CD4-positive, alpha-beta memory T cell (primary cell): ENCODE data around the gene RHBDF1. TPM values are rescaled to one million over a fixed set of nuclear protein-coding genes. Genes with fewer than 3 reads are reported as not detected.

Experiments used
- CTCF ChIA-PET: fragments of 350-600 bp; sonication (Branson Sonifier 250); formaldehyde crosslinking; loops from one replicate; lab custom pipeline; 2021; ENCODE audit warnings: inconsistent platforms; ENCODE audit not compliant: partially characterized antibody; lab: Charles Lee
- POLR2A ChIA-PET: fragments of 350-600 bp; sonication (Branson Sonifier 250); formaldehyde crosslinking; loops from one replicate; lab custom pipeline; 2021; ENCODE audit not compliant: partially characterized antibody; lab: Charles Lee
- DNase-seq, 5 donors: peaks; one replicate each; pipeline versions ENCODE4 v3.0.0 to v3.0.0-alpha.2; 2020 to 2022; ENCODE audit warnings: mixed read lengths in 1 of 5
- H3K27ac ChIP-seq: one replicate; pipeline ENCODE4 v1.7.0; 2013; ENCODE audit warnings: low read depth, low read length
- H3K27me3 ChIP-seq: 2 replicates; pipeline ENCODE4 v1.7.0; 2013; ENCODE audit warnings: mild to moderate bottlenecking, low read length, moderate library complexity; ENCODE audit not compliant: insufficient read depth
- H3K36me3 ChIP-seq: 2 replicates; pipeline ENCODE4 v1.7.0; 2013; ENCODE audit warnings: mild to moderate bottlenecking, low read length, moderate library complexity; ENCODE audit not compliant: insufficient read depth
- H3K4me1 ChIP-seq: 2 replicates; pipeline ENCODE4 v1.7.0; 2013; ENCODE audit warnings: mild to moderate bottlenecking, low read length, moderate library complexity; ENCODE audit not compliant: insufficient read depth
- H3K4me3 ChIP-seq, 2 donors: one replicate each; pipeline ENCODE4 v1.7.0; 2013; ENCODE audit warnings: low read length in 2 of 2, mild to moderate bottlenecking in 1 of 2
- H3K9me3 ChIP-seq, 2 donors: one replicate each; pipeline ENCODE4 v1.7.0; 2013; ENCODE audit warnings: low read length in 2 of 2, control low read depth in 1 of 2; ENCODE audit not compliant: control insufficient read depth in 1 of 2
- H3K27ac Mint-ChIP-seq, 7 donors: one replicate each; pipeline ENCODE4 v1.8.0; 2020 to 2021; ENCODE audit warnings: mixed read lengths in 7 of 7, mild to moderate bottlenecking in 6 of 7, inconsistent platforms in 3 of 7, moderate library complexity in 3 of 7
- H3K27me3 Mint-ChIP-seq, 2 donors: one replicate each; pipeline ENCODE4 v1.8.0; 2020 to 2021; ENCODE audit warnings: mixed read lengths in 2 of 2
- H3K36me3 Mint-ChIP-seq, 2 donors: one replicate each; pipeline ENCODE4 v1.8.0; 2020 to 2021; ENCODE audit warnings: mixed read lengths in 2 of 2, inconsistent platforms in 1 of 2, mild to moderate bottlenecking in 1 of 2
- H3K4me1 Mint-ChIP-seq, 4 donors: one replicate each; pipeline ENCODE4 v1.8.0; 2020 to 2021; ENCODE audit warnings: mixed read lengths in 4 of 4, mild to moderate bottlenecking in 1 of 4
- H3K4me3 Mint-ChIP-seq, 8 donors: one replicate each; pipeline ENCODE4 v1.8.0; 2020 to 2021; ENCODE audit warnings: mixed read lengths in 8 of 8, mild to moderate bottlenecking in 7 of 8, moderate library complexity in 6 of 8, inconsistent platforms in 3 of 8
- H3K9me3 Mint-ChIP-seq, 8 donors: one replicate each; pipeline ENCODE4 v1.8.0; 2020 to 2021; ENCODE audit warnings: mixed read lengths in 8 of 8, mild to moderate bottlenecking in 5 of 8, inconsistent platforms in 3 of 8, moderate library complexity in 1 of 8
- intact Hi-C: fragments of 100-400 bp; cut with micrococcal nuclease; formaldehyde crosslinking; loops from one replicate; pipeline ENCODE4 v1.15.1; 2023
- polyA plus RNA-seq, 2 donors: library from polyadenylated mRNA; unstranded; fragments of 300-500 nt; fragmentation: Illumina TruSeq; gene quantifications; one replicate each; pipeline ENCODE4 v1.2.3, GENCODE V29; 2021
- total RNA-seq, 2 experiments: library from RNA; stranded (reverse); gene quantifications; one replicate each; pipeline ENCODE4 v1.2.3, GENCODE V29; 2021

Gene RHBDF1
- total and polyA plus RNA-seq, 4 experiments from 2014 or later, result not detected

GRCh38 chr16:58491-59439 is 13.7 kb downstream of the RHBDF1 start:
- peak overlapping the region in 1 of 7 donors; percentile 1 for H3K27ac Mint-ChIP-seq
- H3K4me3 Mint-ChIP-seq, result no peak overlapping the region
- ChIA-PET POLR2A (no interaction called here), CTCF (no interaction called here)
- H3K36me3 Mint-ChIP-seq, result peaks cover under 1 to 4% of the 10 kb centered on the region in 2 donors
- Histone ChIP-seq H3K4me3 (no peak overlapping the region), H3K27me3 (no peaks in the 10 kb centered on the region), H3K9me3 (no peaks in the 10 kb centered on the region), H3K4me1 (peaks cover 8% of the 10 kb centered on the region), H3K36me3 (peaks cover 5% of the 10 kb centered on the region), H3K27ac (no peak overlapping the region)
- intact Hi-C loops, result no loop called here
- DNase-seq, result peak in 1 of 5 donors; percentile 16
- peaks cover 2 to 6% (median 3%) of the 10 kb centered on the region in 4 donors for H3K4me1 Mint-ChIP-seq
- H3K27me3 Mint-ChIP-seq, result no peaks in the 10 kb centered on the region
- peaks cover 0 to 2% (median 0%) of the 10 kb centered on the region in 8 donors for H3K9me3 Mint-ChIP-seq

DNA sequence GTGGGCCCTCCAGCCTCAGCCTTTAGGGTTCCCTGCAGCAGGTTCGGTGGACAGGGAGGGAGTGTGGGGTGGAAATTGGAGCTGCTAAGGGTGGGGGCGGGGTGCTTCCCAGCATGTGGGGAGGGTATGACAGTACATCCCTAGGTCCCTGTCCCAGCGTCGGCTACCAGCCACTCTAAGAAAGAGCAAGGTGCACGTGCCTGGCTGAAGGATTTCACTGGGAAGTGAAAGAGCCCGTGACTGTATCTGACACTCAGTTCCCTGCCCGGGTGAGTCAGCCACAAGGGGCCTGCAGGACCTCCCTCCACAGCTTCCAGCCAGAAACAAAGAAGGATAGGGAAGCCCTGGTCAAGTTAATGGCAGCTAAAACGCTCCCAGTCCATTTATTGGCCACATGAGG is 14.7 kb downstream of the RHBDF1 start:
- Mint-ChIP-seq H3K4me1 (peaks cover 6 to 17% (median 6%) of the 10 kb centered on the region in 4 donors), H3K4me3 (no peak overlapping the region), H3K36me3 (peaks cover 4 to 9% of the 10 kb centered on the region in 2 donors), H3K27ac (no peak overlapping the region), H3K9me3 (peaks cover 0 to 2% (median 0%) of the 10 kb centered on the region in 8 donors), H3K27me3 (no peaks in the 10 kb centered on the region)
- H3K27me3 ChIP-seq, result no peaks in the 10 kb centered on the region
- CTCF ChIA-PET, result interaction anchor here (1.4 kb wide), 1 partner anchor 39 kb away, joined by 8 read pairs; no protein-coding TSS in a partner anchor
- intact Hi-C loops, result no loop called here
- DNase-seq, result peak in 1 of 5 donors; percentile 27
- peaks cover 11% of the 10 kb centered on the region for H3K4me1 ChIP-seq
- no peaks in the 10 kb centered on the region for H3K9me3 ChIP-seq
- H3K4me3 ChIP-seq, result no peak overlapping the region
- H3K36me3 ChIP-seq, result peaks cover 5% of the 10 kb centered on the region
- POLR2A ChIA-PET, result no interaction called here
- H3K27ac ChIP-seq, result no peak overlapping the region

DNA sequence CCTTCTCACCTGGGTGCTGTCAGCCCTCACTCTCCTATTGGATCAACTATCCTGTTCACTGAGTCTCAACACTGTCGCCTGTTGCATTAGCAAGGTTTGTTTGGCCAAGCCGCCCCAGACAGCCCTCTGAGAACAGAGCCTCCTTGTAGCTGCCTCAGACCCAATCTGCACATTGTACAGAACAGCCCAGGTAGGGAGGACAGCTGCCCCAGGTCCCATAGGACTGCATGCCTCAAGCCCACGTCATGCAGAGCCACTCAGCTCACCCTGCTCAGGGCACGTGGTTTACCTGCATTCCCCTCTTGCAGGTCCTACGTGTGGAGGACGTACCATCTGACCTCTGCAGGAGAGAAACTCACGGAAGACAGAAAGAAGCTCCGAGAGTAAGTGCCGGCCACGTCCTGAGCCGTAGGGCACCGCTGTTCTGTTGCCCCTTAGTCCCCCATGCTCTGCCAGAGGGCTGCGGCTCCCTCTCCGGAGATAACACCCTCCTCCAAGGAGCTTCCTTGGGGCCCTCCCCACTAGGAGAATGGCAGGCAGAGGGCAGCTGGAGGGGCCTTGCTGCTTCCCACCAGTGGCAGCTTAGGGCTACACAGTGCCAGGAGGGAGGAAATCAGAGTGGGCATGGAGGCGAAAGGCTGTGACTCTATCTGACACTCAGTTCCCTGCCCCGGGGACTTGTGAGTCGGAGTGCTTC is 16.1 kb downstream of the RHBDF1 start:
- no peak overlapping the region for H3K4me3 ChIP-seq
- Mint-ChIP-seq H3K4me3 (peak overlapping the region in 3 of 8 donors; percentile 66 to 74 (median 66)), H3K4me1 (peaks cover 11 to 26% (median 13%) of the 10 kb centered on the region in 4 donors), H3K27ac (peak overlapping the region in 1 of 7 donors; percentile 48), H3K9me3 (peaks cover 0 to 2% (median 0%) of the 10 kb centered on the region in 8 donors), H3K27me3 (no peaks in the 10 kb centered on the region), H3K36me3 (peaks cover 4 to 10% of the 10 kb centered on the region in 2 donors)
- peak in 1 of 5 donors; percentile 9 for DNase-seq
- no peak overlapping the region for H3K27ac ChIP-seq
- H3K9me3 ChIP-seq, result no peaks in the 10 kb centered on the region
- peaks cover 6% of the 10 kb centered on the region for H3K36me3 ChIP-seq
- peaks cover 22% of the 10 kb centered on the region for H3K4me1 ChIP-seq
- POLR2A ChIA-PET, result no interaction called here
- H3K27me3 ChIP-seq, result no peaks in the 10 kb centered on the region
- CTCF ChIA-PET, result interaction anchor here (1.7 kb wide), 1 partner anchor 12 kb away, joined by 3 read pairs; no protein-coding TSS in a partner anchor
- intact Hi-C loops, result no loop called here

GRCh38 chr16:55571-56136 is 16.8 kb downstream of the RHBDF1 start:
- Histone ChIP-seq H3K4me1 (peaks cover 29% of the 10 kb centered on the region), H3K4me3 (no peak overlapping the region), H3K27me3 (no peaks in the 10 kb centered on the region), H3K27ac (no peak overlapping the region), H3K9me3 (no peaks in the 10 kb centered on the region), H3K36me3 (peaks cover 11% of the 10 kb centered on the region)
- Mint-ChIP-seq H3K4me3 (peak overlapping the region in 3 of 8 donors; percentile 66 to 74 (median 66)), H3K36me3 (peaks cover 10 to 17% of the 10 kb centered on the region in 2 donors), H3K27ac (peak overlapping the region in 1 of 7 donors; percentile 48), H3K27me3 (no peaks in the 10 kb centered on the region), H3K4me1 (peaks cover 14 to 33% (median 20%) of the 10 kb centered on the region in 4 donors), H3K9me3 (peaks cover 0 to 2% (median 0%) of the 10 kb centered on the region in 8 donors)
- intact Hi-C loops, result no loop called here
- CTCF ChIA-PET, result interaction anchor here (1.7 kb wide), 1 partner anchor 13 kb away, joined by 3 read pairs; no protein-coding TSS in a partner anchor
- DNase-seq, result peak in 1 of 5 donors; percentile 37
- POLR2A ChIA-PET, result no interaction called here

DNA sequence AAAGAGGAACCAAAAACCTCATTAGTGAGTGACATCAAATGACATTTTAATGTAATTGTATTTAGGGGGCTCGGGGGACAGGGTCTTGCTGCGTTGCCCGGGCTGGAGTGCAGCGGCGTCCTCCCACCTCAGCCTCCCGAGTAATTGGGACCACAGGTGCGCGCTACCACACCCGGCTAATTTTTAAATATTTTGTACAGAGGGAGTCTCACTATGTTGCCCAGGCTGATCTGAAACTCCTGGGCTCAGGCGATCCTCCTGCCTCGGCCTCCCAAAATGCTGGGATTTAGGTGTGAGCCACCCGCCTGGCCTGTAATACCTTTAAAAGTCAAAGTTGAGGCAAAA is 18.2 kb downstream of the RHBDF1 start:
- peaks cover 11% of the 10 kb centered on the region for H3K36me3 ChIP-seq
- Mint-ChIP-seq H3K4me3 (peak overlapping the region; percentile 90 to 99 (median 97)), H3K4me1 (peaks cover 16 to 40% (median 24%) of the 10 kb centered on the region in 4 donors), H3K27ac (peak overlapping the region in 5 of 7 donors; percentile 35 to 89 (median 69)), H3K27me3 (no peaks in the 10 kb centered on the region), H3K9me3 (peaks cover 0 to 2% (median 0%) of the 10 kb centered on the region in 8 donors), H3K36me3 (peaks cover 14 to 23% of the 10 kb centered on the region in 2 donors)
- POLR2A ChIA-PET, result interaction anchor here (1.2 to 2.1 kb wide), 4 partner anchors 15 to 301 kb away, joined by 4 to 22 read pairs (median 8); partner anchors contain the start of genes FAM234A and MPG
- peaks cover 29% of the 10 kb centered on the region for H3K4me1 ChIP-seq
- CTCF ChIA-PET, result interaction anchor here (2.1 kb wide), 3 partner anchors 9 to 128 kb away, joined by 5 to 10 read pairs (median 6); no protein-coding TSS in a partner anchor
- no peaks in the 10 kb centered on the region for H3K27me3 ChIP-seq
- H3K9me3 ChIP-seq, result no peaks in the 10 kb centered on the region
- intact Hi-C loops, result no loop called here
- peak in 1 of 5 donors; percentile 20 for DNase-seq
- H3K4me3 ChIP-seq, result peak overlapping the region; percentile 57 to 84
- peak overlapping the region; percentile 60 for H3K27ac ChIP-seq

DNA sequence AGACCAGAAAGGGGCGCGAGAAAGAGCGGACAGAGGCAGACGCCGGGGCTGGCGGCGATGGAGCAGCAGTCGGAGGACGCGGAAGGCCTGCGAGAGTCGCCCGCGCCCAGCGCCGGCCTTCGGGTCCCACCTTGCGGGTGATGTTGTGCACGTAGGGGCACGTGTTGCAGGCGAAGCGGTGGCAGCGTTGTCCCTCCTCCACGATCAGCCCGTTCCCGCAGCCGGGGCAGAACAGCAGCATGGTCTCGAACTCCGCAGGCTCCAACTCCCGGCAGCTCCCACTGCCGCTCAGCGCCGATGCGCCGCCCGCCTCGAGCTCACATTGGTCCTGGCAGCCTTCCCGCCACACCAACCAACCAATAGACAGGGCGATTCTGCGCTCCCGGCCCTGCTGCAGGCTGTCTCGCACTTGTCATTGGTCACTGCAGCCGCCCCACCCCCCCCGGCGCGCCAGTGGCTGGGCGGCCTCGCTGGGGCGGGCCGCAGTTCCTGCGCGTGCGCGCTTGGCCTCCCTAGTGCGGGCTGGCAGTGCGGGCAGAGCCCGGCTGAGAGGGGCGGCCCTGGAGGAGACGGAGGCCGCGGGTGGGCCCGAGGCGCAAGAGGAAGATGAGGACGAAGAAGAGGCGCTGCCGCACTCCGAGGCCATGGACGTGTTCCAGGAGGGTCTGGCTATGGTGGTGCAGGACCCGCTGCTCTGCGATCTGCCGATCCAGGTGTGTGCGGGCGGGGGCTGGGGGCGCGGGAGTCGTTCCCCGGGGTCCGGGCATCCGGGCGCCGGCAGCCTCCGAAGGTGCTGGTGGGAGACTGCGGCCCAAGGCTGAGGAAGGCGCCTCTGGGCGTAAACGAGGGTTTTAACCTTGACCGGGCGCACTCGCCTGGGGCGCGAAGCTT is 18.8 kb downstream of the RHBDF1 start, which contains the start of the genes POLR3K and SNRNP25:
Gene POLR3K, minus strand, starts transcription at position 263 of the 891 bp plus-strand sequence. Its CDS starts 22 bp downstream, at position 241.
Gene SNRNP25, plus strand, starts transcription at position 483 of the 891 bp plus-strand sequence. Its CDS starts 189 bp downstream, at position 672.
- H3K9me3 Mint-ChIP-seq, result peaks cover 0 to 2% (median 0%) of the 10 kb centered on the region in 8 donors
- Histone ChIP-seq H3K9me3 (no peaks in the 10 kb centered on the region), H3K4me1 (peaks cover 29% of the 10 kb centered on the region), H3K4me3 (peak within 1 kb of the TSS; percentile 79 to 84), H3K36me3 (peaks cover 11% of the 10 kb centered on the region), H3K27ac (peak within 1 kb of the TSS; percentile 60), H3K27me3 (no peaks in the 10 kb centered on the region)
- peak; percentile 96 to 98 (median 97) for DNase-seq
- H3K4me1 Mint-ChIP-seq, result peaks cover 16 to 40% (median 24%) of the 10 kb centered on the region in 4 donors
- H3K27me3 Mint-ChIP-seq, result no peaks in the 10 kb centered on the region
- H3K4me3 Mint-ChIP-seq, result peak within 1 kb of the TSS; percentile 90 to 99 (median 97)
- intact Hi-C loops, result loop anchor here (1.0 kb wide), 3 partner anchors 25 to 299 kb away; partner anchors contain the start of genes AXIN1 and MPG
- CTCF ChIA-PET, result interaction anchor here (0.6 to 2.1 kb wide), 8 partner anchors 9 to 371 kb away, joined by 3 to 10 read pairs (median 6); partner anchors contain the start of gene RAB11FIP3
- POLR2A ChIA-PET, result interaction anchor here (1.0 to 2.1 kb wide), 7 partner anchors 8 to 302 kb away, joined by 3 to 22 read pairs (median 4); partner anchors contain the start of genes FAM234A and MPG
- H3K36me3 Mint-ChIP-seq, result peaks cover 14 to 24% of the 10 kb centered on the region in 2 donors
- peak within 1 kb of the TSS; percentile 84 to 96 (median 94) for H3K27ac Mint-ChIP-seq
